Upper lobe of left lung (tissue), 6 donors: Measurements from ENCODE around the gene NPW. TPM values are rescaled to one million over a fixed set of nuclear protein-coding genes. Genes with fewer than 3 reads are reported as not detected.

Source experiments
- ATAC-seq, 2 donors: fragments of 200-7000 bp; cut with Tn5 transposase; one replicate each; pipeline ENCODE4 v1.9.1; 2022; ENCODE audit warnings: mild to moderate bottlenecking in 2 of 2, moderate library complexity in 2 of 2; ENCODE audit not compliant: low FRiP score in 2 of 2
- DNase-seq, 2 donors: peaks; one replicate each; pipeline ENCODE4 v3.0.0-alpha.2; 2019 to 2020
- H3K27ac ChIP-seq, 4 donors: fragments of 200-600 bp; sonication (generic); one replicate each; pipeline ENCODE4 v1.5.1; 2016 to 2019
- H3K27me3 ChIP-seq, 4 donors: fragments of 200-600 bp; sonication (generic); one replicate each; pipeline ENCODE4 v1.5.1; 2017 to 2019
- H3K36me3 ChIP-seq, 4 donors: fragments of 200-600 bp; sonication (generic); one replicate each; pipeline ENCODE4 v1.5.1; 2016 to 2019
- H3K4me1 ChIP-seq, 4 donors: fragments of 200-600 bp; sonication (generic); one replicate each; pipeline ENCODE4 v1.5.1; 2018 to 2019
- H3K4me3 ChIP-seq, 4 donors: fragments of 200-600 bp; sonication (generic); one replicate each; pipeline ENCODE4 v1.5.1; 2017 to 2019; ENCODE audit warnings: mild to moderate bottlenecking in 2 of 4, moderate library complexity in 1 of 4
- H3K9me3 ChIP-seq, 4 donors: fragments of 200-600 bp; sonication (generic); one replicate each; pipeline ENCODE4 v1.5.1; 2018 to 2019
- EP300 ChIP-seq, 4 donors: sonication (generic); formaldehyde crosslinking; IDR thresholded peaks; one replicate each; pipeline ENCODE4 v1.5.1; 2017; ENCODE audit warnings: antibody characterized with exemption in 4 of 4, control low read depth in 2 of 4
- POLR2A ChIP-seq, 4 donors: fragments of 450-650 bp; IDR thresholded peaks; one replicate each; pipeline ENCODE4 v1.5.1; 2016 to 2017; ENCODE audit warnings: antibody characterized with exemption in 4 of 4, mild to moderate bottlenecking in 2 of 4
- POLR2AphosphoS5 ChIP-seq, 2 donors: sonication (generic); formaldehyde crosslinking; IDR thresholded peaks; one replicate each; pipeline ENCODE4 v1.5.1; 2017; ENCODE audit warnings: antibody characterized with exemption in 2 of 2
- WGBS, 2 donors: methylation state at CpG; one replicate each; pipeline ENCODE4 v1.1.5; 2017 to 2018; 5-methylcytosine and 5-hydroxymethylcytosine counted together
- total RNA-seq, 6 donors: library from RNA; depleted of rRNA in 4 of 6; stranded (reverse); fragments of >200 nt in 4 of 6; gene quantifications; one replicate each; pipeline versions ENCODE4 v1.1.0 to v1.2.1, GENCODE V29; 2016 to 2021
- TF ChIP-seq, protein P1 (sequence below), 6 experiments: fragments of 450-650 bp in 4 of 6; fragments of 200-600 bp in 2 of 6; sonication (generic) in 2 of 6; IDR thresholded peaks; one replicate each; pipeline ENCODE4 v1.5.1; 2016 to 2019; ENCODE audit warnings: antibody characterized with exemption in 6 of 6
- donor health status: DM: no; HTN: no; CAD: no; lungs with moderate emphysema.
- donor health status: DM: no; HTN: yes; CAD: no; lungs with severe emphysema.

Gene NPW
- total RNA-seq, 6 donors from 2014 or later, result 0.67 to 0.80 TPM; not detected in 4

DNA sequence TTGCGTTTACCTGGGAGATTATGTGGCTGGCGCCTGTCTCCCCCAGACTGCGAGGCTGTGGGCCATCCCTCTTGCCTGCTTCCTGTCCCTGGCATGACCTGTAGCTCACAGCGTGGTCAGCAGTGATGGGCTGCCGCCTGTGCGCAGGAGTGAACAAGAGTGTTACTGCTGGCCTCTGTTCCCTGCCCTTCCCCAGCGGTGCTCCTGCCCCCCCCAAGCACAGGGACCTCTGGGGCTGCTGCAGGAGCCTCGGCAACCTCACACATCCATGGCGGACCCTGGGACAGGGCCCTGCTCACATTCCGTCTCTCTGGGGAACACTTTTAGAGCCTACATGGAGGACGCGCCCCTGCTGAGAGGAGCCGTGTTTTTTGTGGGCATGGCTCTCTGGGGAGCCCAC lies 38.8 kb downstream of the NPW start:
- no peaks in the 10 kb centered on the region for H3K9me3 ChIP-seq
- no peak for TF ChIP-seq POLR2AphosphoS5 (IDR thresholded peaks at IDR 0.05)
- no peak for TF ChIP-seq EP300 (IDR thresholded peaks at IDR 0.05)
- TF ChIP-seq, protein P1, sequence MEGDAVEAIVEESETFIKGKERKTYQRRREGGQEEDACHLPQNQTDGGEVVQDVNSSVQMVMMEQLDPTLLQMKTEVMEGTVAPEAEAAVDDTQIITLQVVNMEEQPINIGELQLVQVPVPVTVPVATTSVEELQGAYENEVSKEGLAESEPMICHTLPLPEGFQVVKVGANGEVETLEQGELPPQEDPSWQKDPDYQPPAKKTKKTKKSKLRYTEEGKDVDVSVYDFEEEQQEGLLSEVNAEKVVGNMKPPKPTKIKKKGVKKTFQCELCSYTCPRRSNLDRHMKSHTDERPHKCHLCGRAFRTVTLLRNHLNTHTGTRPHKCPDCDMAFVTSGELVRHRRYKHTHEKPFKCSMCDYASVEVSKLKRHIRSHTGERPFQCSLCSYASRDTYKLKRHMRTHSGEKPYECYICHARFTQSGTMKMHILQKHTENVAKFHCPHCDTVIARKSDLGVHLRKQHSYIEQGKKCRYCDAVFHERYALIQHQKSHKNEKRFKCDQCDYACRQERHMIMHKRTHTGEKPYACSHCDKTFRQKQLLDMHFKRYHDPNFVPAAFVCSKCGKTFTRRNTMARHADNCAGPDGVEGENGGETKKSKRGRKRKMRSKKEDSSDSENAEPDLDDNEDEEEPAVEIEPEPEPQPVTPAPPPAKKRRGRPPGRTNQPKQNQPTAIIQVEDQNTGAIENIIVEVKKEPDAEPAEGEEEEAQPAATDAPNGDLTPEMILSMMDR (IDR thresholded peaks at IDR 0.05), result no peak
- TF ChIP-seq POLR2A (IDR thresholded peaks at IDR 0.05), result no peak
- ATAC-seq (no peak), DNase-seq (peak in 1 of 2 donors; percentile 44)
- no peaks in the 10 kb centered on the region for H3K27me3 ChIP-seq
- no peaks in the 10 kb centered on the region for H3K4me1 ChIP-seq
- peaks cover 8 to 85% (median 73%) of the 10 kb centered on the region in 4 donors for H3K36me3 ChIP-seq
- no peak overlapping the region for H3K27ac ChIP-seq
- H3K4me3 ChIP-seq, result no peak overlapping the region
- WGBS, 2 donors, result 83 to 91% methylated on average over 10 to 13 of the region's 13 CpGs

DNA sequence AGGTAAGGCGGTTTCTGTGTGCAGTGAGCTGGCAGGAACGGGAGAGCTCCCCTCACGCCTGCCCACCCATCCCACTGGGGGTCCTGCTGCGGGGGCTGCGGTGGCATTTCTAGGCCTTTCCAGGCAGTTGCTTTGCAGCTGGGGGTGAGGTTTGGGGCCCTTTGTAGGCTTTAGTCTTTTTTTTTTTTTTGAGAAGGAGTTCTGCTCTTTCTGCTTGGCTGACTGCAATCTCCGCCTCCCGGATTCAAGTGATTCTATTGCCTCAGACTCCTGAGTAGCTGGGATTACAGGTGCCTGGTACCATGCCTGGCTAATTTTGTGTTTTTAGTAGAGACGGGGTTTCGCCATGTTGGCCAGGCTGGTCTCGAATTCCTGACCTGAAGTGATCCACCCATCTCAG lies 39.3 kb downstream of the NPW start:
- TF ChIP-seq POLR2AphosphoS5 (IDR thresholded peaks at IDR 0.05), result no peak
- TF ChIP-seq, protein P1 (IDR thresholded peaks at IDR 0.05), result no peak
- DNase-seq, result peak in 1 of 2 donors; percentile 40

DNA sequence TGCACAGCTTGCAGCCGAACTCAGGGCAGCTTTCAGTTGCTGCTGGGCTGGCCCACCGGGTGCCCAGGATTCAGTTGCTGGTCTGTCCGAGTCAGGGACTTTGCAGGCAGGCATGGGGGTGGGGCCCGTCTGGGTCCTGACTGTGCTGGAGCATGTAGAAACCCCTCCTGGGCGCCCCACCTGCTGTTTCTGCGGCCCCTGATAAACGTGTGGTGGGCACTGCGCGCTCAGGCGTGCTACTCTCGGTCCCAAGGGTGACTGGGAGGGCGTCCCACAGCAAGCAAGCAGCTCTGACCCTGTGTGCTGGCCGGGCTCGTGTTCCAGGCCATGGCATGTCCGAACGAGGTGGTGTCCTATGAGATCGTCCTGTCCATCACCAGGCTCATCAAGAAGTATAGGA lies 40.8 kb downstream of the NPW start:
- Histone ChIP-seq H3K4me3 (no peak overlapping the region), H3K36me3 (peaks cover 3 to 86% (median 72%) of the 10 kb centered on the region in 4 donors), H3K27ac (no peak overlapping the region), H3K27me3 (no peaks in the 10 kb centered on the region), H3K4me1 (no peaks in the 10 kb centered on the region), H3K9me3 (no peaks in the 10 kb centered on the region)
- TF ChIP-seq, protein P1 (IDR thresholded peaks at IDR 0.05), result no peak
- no peak for TF ChIP-seq POLR2AphosphoS5 (IDR thresholded peaks at IDR 0.05)
- 93 to 97% methylated on average over 8 to 16 of the region's 17 CpGs for WGBS, 2 donors
- DNase-seq, result peak in 1 of 2 donors; percentile 64
- ATAC-seq, result no peak

More for the DNA sequence above, 39.3 kb downstream of the NPW start:
- Histone ChIP-seq H3K9me3 (no peaks in the 10 kb centered on the region), H3K36me3 (peaks cover 3 to 85% (median 73%) of the 10 kb centered on the region in 4 donors), H3K4me3 (no peak overlapping the region), H3K27me3 (no peaks in the 10 kb centered on the region), H3K4me1 (no peaks in the 10 kb centered on the region), H3K27ac (no peak overlapping the region)
- 96% methylated on average over 7 to 10 of the region's 10 CpGs for WGBS, 2 donors
- no peak for ATAC-seq

DNA sequence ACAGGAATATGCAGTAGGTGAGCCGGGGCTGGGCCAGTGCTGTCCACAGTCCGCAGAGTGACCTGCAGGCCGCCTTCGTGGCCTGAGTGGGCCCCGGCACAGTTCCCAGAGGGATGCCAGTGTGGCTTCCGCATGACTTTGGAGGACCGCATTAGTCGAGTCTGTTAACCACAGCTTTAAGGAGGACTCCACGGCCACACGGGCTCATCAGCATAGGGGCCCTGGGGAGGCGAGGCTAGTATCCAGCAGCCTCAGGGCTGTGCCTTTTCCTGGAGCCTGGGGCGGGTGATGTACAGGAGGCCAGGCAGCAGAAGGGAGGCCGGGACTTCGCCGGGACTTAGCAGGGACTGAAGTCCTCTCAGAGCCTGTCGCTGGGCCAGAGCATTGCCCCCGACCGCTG lies 41.4 kb downstream of the NPW start:
- DNase-seq (peak in 1 of 2 donors; percentile 57), ATAC-seq (no peak)
- Histone ChIP-seq H3K4me1 (no peaks in the 10 kb centered on the region), H3K27me3 (no peaks in the 10 kb centered on the region), H3K36me3 (peaks cover 3 to 91% (median 79%) of the 10 kb centered on the region in 4 donors), H3K4me3 (no peak overlapping the region), H3K9me3 (no peaks in the 10 kb centered on the region), H3K27ac (no peak overlapping the region)
- 98 to 100% methylated on average over 4 to 18 of the region's 18 CpGs for WGBS, 2 donors
- TF ChIP-seq, protein P1 (IDR thresholded peaks at IDR 0.05), result no peak
- TF ChIP-seq POLR2AphosphoS5 (IDR thresholded peaks at IDR 0.05) (no peak), EP300 (IDR thresholded peaks at IDR 0.05) (no peak), POLR2A (IDR thresholded peaks at IDR 0.05) (no peak)

DNA sequence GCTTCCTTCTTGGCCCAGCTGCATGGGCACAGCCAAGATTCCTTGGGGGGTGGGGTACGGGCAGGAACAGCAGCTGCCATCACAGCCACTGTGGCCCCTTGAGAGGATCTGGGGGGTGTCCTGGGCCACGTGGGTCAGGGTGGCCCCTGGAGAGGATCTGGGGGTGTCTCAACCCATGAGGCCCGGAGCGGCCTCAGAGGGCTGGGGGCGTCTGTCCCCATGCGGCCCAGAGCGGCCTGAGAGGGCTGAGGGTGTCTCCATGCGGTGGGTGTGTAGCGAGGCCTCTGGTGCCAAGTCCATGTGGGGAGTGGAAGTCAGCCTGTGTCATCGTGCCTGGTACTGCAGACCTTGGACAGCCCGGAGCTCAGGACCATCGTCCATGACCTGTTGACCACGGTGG lies 41.9 kb downstream of the NPW start:
- TF ChIP-seq EP300 (IDR thresholded peaks at IDR 0.05) (no peak), POLR2A (IDR thresholded peaks at IDR 0.05) (no peak), POLR2AphosphoS5 (IDR thresholded peaks at IDR 0.05) (no peak)
- TF ChIP-seq, protein P1 (IDR thresholded peaks at IDR 0.05), result no peak

More for the DNA sequence above, 41.9 kb downstream of the NPW start:
- H3K4me1 ChIP-seq, result no peaks in the 10 kb centered on the region
- ATAC-seq, result no peak
- no peak overlapping the region for H3K27ac ChIP-seq
- H3K4me3 ChIP-seq, result no peak overlapping the region
- no peaks in the 10 kb centered on the region for H3K27me3 ChIP-seq
- H3K9me3 ChIP-seq, result no peaks in the 10 kb centered on the region
- peaks cover 3 to 93% (median 81%) of the 10 kb centered on the region in 4 donors for H3K36me3 ChIP-seq
- 96 to 97% methylated on average over 11 to 13 of the region's 13 CpGs for WGBS, 2 donors
- peak in 1 of 2 donors; percentile 61 for DNase-seq
